PC-9 (cell line): ENCODE measurements around the gene ARHGAP6. TPM values are rescaled to one million over a fixed set of nuclear protein-coding genes. Genes with fewer than 3 reads are reported as not detected.

Experiments used
- BruUV-seq: library from RNA; stranded (reverse); fragments of 400-500 nt; replicated peaks from 2 replicates; lab custom pipeline; 2021; lab: Mats Ljungman, UMichigan
- CTCF ChIA-PET: fragments of 300-600 bp; sonication (Branson Sonifier 250); formaldehyde crosslinking; loops from one replicate; lab custom pipeline; 2022; ENCODE audit warnings: antibody characterized with exemption; lab: Charles Lee
- POLR2A ChIA-PET: fragments of 300-600 bp; sonication (Branson Sonifier 250); formaldehyde crosslinking; loops from one replicate; lab custom pipeline; 2022; ENCODE audit warnings: antibody characterized with exemption; ENCODE audit not compliant: unreplicated experiment; lab: Charles Lee
- DNase-seq, 2 experiments: peaks; one replicate each; pipeline versions ENCODE4 v3.0.0 to v3.0.0-alpha.2; 2015 to 2022; ENCODE audit warnings: mixed read lengths in 1 of 2
- H2AFZ ChIP-seq: fragments of 200-600 bp; sonication (generic); 2 replicates; pipeline ENCODE4 v1.8.1; 2017; ENCODE audit warnings: antibody characterized with exemption
- H3F3A ChIP-seq: fragments of 200-600 bp; sonication (generic); 2 replicates; pipeline ENCODE4 v1.8.1; 2017; ENCODE audit warnings: antibody characterized with exemption, mild to moderate bottlenecking, low read depth; ENCODE audit not compliant: insufficient read depth
- H3K27ac ChIP-seq: fragments of 200-600 bp; sonication (generic); 2 replicates; pipeline ENCODE4 v1.6.1; 2016; ENCODE audit warnings: mixed run types
- H3K27me3 ChIP-seq: fragments of 200-600 bp; sonication (generic); 2 replicates; pipeline ENCODE4 v1.6.1; 2016; ENCODE audit warnings: low read depth, mixed run types; ENCODE audit not compliant: insufficient read depth
- H3K36me3 ChIP-seq: fragments of 200-600 bp; sonication (generic); 2 replicates; pipeline ENCODE4 v1.6.1; 2016; ENCODE audit warnings: low read depth, mixed run types
- H3K4me1 ChIP-seq: fragments of 200-600 bp; sonication (generic); replicated peaks from 2 replicates; pipeline ENCODE4 v1.6.1; 2016; ENCODE audit warnings: mixed run types; ENCODE audit not compliant: insufficient read depth
- H3K4me2 ChIP-seq: fragments of 200-600 bp; sonication (generic); 2 replicates; pipeline ENCODE4 v1.6.1; 2017; ENCODE audit warnings: mixed run types
- H3K4me3 ChIP-seq: fragments of 200-600 bp; sonication (generic); 2 replicates; pipeline ENCODE4 v1.6.1; 2016; ENCODE audit warnings: mixed run types
- H3K79me2 ChIP-seq: fragments of 200-600 bp; sonication (generic); 2 replicates; pipeline ENCODE4 v1.6.1; 2017; ENCODE audit warnings: low read depth, mixed run types
- H3K9me2 ChIP-seq: fragments of 200-600 bp; sonication (generic); 2 replicates; pipeline ENCODE4 v1.8.1; 2017; ENCODE audit warnings: mild to moderate bottlenecking; ENCODE audit not compliant: insufficient read depth
- H3K9me3 ChIP-seq: fragments of 200-600 bp; sonication (generic); 2 replicates; pipeline ENCODE4 v1.8.1; 2016; ENCODE audit warnings: low read depth; ENCODE audit not compliant: insufficient read depth
- H4K20me1 ChIP-seq: fragments of 200-600 bp; sonication (generic); 2 replicates; pipeline ENCODE4 v1.8.1; 2017; ENCODE audit not compliant: insufficient read depth
- CTCF ChIP-seq: fragments of 200-600 bp; sonication (generic); conservative IDR thresholded peaks from 2 replicates; pipeline ENCODE4 v1.6.1; 2017; ENCODE audit warnings: mixed run types, antibody characterized with exemption, mild to moderate bottlenecking, moderate library complexity
- EZH2 ChIP-seq: fragments of 200-600 bp; sonication (generic); IDR thresholded peaks from 2 replicates; pipeline ENCODE4 v1.8.0; 2017; ENCODE audit warnings: antibody characterized with exemption, low read depth
- intact Hi-C: fragments of 100-400 bp; cut with micrococcal nuclease; formaldehyde crosslinking; loops from one replicate; pipeline ENCODE4 v1.10.0; 2022; ENCODE audit not compliant: unreplicated experiment
- total RNA-seq: library from RNA; stranded (reverse); gene quantifications from 2 replicates; pipeline ENCODE4 v1.2.3, GENCODE V29; 2021

ARHGAP6 gene
- total RNA-seq, 1 experiment from 2014 or later = not detected

GRCh38 chrX:11305641-11306040 lies 360.1 kb downstream of the ARHGAP6 start:
- Histone ChIP-seq H3K9me2 (no peaks in the 10 kb centered on the region), H3K27me3 (peaks cover 6% of the 10 kb centered on the region; the same call in 1 of the 2 replicates), H3F3A (no peaks in the 10 kb centered on the region), H2AFZ (no peak overlapping the region), H3K4me3 (no peak overlapping the region), H3K79me2 (no peaks in the 10 kb centered on the region), H3K36me3 (no peaks in the 10 kb centered on the region), H3K27ac (no peak overlapping the region), H4K20me1 (no peaks in the 10 kb centered on the region), H3K4me2 (no peak overlapping the region), H3K9me3 (no peaks in the 10 kb centered on the region), H3K4me1 (no peaks in the 10 kb centered on the region)
- POLR2A ChIA-PET = no interaction called here
- no peak for TF ChIP-seq CTCF
- no peak for TF ChIP-seq EZH2
- no TSS peak for BruUV-seq
- intact Hi-C loops = no loop called here
- DNase-seq = no peak
- CTCF ChIA-PET = no interaction called here

- no peaks in the 10 kb centered on the region for H3K79me2 ChIP-seq
- CTCF ChIA-PET = interaction anchor here (0.6 kb wide), 1 partner anchor 32 kb away, joined by 3 read pairs; no protein-coding TSS in a partner anchor
- no peaks in the 10 kb centered on the region for H3K9me3 ChIP-seq
- BruUV-seq = no TSS peak
- intact Hi-C loops = no loop called here
- no peak overlapping the region for H3K4me2 ChIP-seq
- H3F3A ChIP-seq = no peaks in the 10 kb centered on the region
- H2AFZ ChIP-seq = no peak overlapping the region
- no peaks in the 10 kb centered on the region for H3K4me1 ChIP-seq
- peaks cover 6% of the 10 kb centered on the region; the same call in 1 of the 2 replicates for H3K27me3 ChIP-seq
- no peak overlapping the region for H3K27ac ChIP-seq
- no peak for TF ChIP-seq EZH2
- no peak for TF ChIP-seq CTCF
- POLR2A ChIA-PET = no interaction called here
- DNase-seq = no peak
- no peaks in the 10 kb centered on the region for H3K9me2 ChIP-seq
- no peak overlapping the region for H3K4me3 ChIP-seq
- H3K36me3 ChIP-seq = no peaks in the 10 kb centered on the region
- no peaks in the 10 kb centered on the region for H4K20me1 ChIP-seq
Measured at GRCh38 chrX:11304829-11305228, 360.9 kb downstream of the ARHGAP6 start.

GRCh38 chrX:11298600-11298999 lies 367.1 kb downstream of the ARHGAP6 start:
- no peak overlapping the region for H3K4me2 ChIP-seq
- no peak overlapping the region for H3K27ac ChIP-seq
- ChIA-PET CTCF (no interaction called here), POLR2A (no interaction called here)
- peaks cover 20% of the 10 kb centered on the region for H3K27me3 ChIP-seq
- no peak for TF ChIP-seq EZH2
- no peak for TF ChIP-seq CTCF
- no peaks in the 10 kb centered on the region for H3K9me2 ChIP-seq
- H3K36me3 ChIP-seq = no peaks in the 10 kb centered on the region
- no peaks in the 10 kb centered on the region for H3K4me1 ChIP-seq
- no peaks in the 10 kb centered on the region for H4K20me1 ChIP-seq
- no peak for DNase-seq
- intact Hi-C loops = no loop called here
- no TSS peak for BruUV-seq
- H3F3A ChIP-seq = no peaks in the 10 kb centered on the region
- no peaks in the 10 kb centered on the region for H3K9me3 ChIP-seq
- H3K4me3 ChIP-seq = no peak overlapping the region
- no peaks in the 10 kb centered on the region for H3K79me2 ChIP-seq
- H2AFZ ChIP-seq = no peak overlapping the region
